Bronchial epithelial cell (primary cell): ENCODE results near the gene RAPGEF4. TPM values are rescaled to one million over a fixed set of nuclear protein-coding genes. Genes with fewer than 3 reads are reported as not detected.
"Not testable (repeated sequence)": the region's sequence is repeated elsewhere in the genome, so short reads cannot be mapped to it uniquely, and the experiment has no call there.

Source experiments
- DNase-seq: peaks from one replicate; pipeline ENCODE4 v3.0.0-alpha.2; 2010; ENCODE audit warnings: low read depth
- FAIRE-seq: peaks from 2 replicates; lab custom pipeline; 2011; peaks lifted over from hg19 to GRCh38; lab: Jason Lieb, UNC
- H3K27me3 ChIP-seq: 2 replicates; pipeline ENCODE4 v1.5.1; 2011; ENCODE audit warnings: low read length; ENCODE audit not compliant: control insufficient read depth, insufficient read depth
- H3K36me3 ChIP-seq: 2 replicates; pipeline ENCODE4 v1.5.1; 2011; ENCODE audit warnings: low read length; ENCODE audit not compliant: control insufficient read depth, insufficient read depth
- H3K4me3 ChIP-seq: 2 replicates; pipeline ENCODE4 v1.5.1; 2011; ENCODE audit warnings: mild to moderate bottlenecking, low read depth, low read length, control low read depth
- total RNA-seq: library from RNA; depleted of rRNA; stranded (reverse); fragments of >200 nt; gene quantifications from 2 replicates; pipeline ENCODE4 v1.2.1, GENCODE V29; 2014
- TF ChIP-seq, protein P1 (sequence below): IDR thresholded peaks from 2 replicates; pipeline ENCODE4 v1.5.1; 2011; ENCODE audit warnings: mild to moderate bottlenecking, moderate library complexity, low read length, control low read depth, inconsistent platforms; ENCODE audit not compliant: insufficient read depth, severe bottlenecking

RAPGEF4 gene
- total RNA-seq, 1 donor from 2014 or later, result 0.26 TPM

- DNase-seq (no peak), FAIRE-seq (no peak)
- no peaks in the 10 kb centered on the region for H3K27me3 ChIP-seq
- no peak overlapping the region for H3K4me3 ChIP-seq
- H3K36me3 ChIP-seq, result no peaks in the 10 kb centered on the region
- TF ChIP-seq, protein P1, sequence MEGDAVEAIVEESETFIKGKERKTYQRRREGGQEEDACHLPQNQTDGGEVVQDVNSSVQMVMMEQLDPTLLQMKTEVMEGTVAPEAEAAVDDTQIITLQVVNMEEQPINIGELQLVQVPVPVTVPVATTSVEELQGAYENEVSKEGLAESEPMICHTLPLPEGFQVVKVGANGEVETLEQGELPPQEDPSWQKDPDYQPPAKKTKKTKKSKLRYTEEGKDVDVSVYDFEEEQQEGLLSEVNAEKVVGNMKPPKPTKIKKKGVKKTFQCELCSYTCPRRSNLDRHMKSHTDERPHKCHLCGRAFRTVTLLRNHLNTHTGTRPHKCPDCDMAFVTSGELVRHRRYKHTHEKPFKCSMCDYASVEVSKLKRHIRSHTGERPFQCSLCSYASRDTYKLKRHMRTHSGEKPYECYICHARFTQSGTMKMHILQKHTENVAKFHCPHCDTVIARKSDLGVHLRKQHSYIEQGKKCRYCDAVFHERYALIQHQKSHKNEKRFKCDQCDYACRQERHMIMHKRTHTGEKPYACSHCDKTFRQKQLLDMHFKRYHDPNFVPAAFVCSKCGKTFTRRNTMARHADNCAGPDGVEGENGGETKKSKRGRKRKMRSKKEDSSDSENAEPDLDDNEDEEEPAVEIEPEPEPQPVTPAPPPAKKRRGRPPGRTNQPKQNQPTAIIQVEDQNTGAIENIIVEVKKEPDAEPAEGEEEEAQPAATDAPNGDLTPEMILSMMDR, result no peak
These were observed 298.5 kb downstream of the RAPGEF4 start for GRCh38 chr2:173034143-173034542.

DNA sequence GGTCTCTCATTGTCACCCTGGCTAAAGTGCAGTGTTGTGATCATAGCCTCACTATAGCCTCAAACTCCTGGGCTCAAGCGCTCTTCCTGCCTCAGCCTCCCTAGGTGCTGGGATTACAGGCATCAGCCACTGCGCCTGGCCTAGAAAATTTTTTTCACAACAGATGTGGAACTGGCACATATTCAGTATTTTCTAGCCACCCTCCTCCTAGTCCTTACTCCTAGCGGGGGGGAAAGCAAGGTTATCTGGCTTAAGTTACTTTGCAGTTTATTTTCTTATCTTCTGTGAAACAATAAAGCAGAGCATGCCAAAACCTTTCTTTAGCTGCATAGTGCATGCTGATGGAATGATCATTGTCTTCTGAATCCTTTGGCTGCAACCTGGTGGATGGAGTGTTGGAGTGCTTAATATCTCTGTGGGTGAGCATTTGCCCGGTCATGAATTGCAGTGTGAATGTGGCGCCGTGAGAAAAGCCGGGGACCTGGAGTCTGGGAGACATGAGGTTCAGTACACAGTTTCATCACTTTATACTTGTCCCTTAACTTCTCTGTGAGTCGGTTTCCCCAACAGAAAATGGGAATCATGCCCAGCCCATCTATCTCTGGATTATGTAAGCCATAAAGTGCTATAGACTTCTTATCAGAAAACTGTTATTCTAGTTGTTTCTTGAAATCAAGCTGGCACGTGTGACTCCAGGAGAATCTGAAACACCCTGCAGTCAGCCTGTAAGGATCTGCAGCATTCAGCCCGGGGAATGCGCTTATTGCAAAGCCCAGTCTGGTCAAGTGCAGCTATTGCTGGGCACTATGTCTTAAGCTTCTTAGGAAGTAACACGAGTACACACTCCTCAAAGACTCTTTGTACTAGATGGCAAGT lies 301.8 kb downstream of the RAPGEF4 start:
- FAIRE-seq, result no peak
- Histone ChIP-seq H3K36me3 (no peaks in the 10 kb centered on the region), H3K27me3 (no peaks in the 10 kb centered on the region), H3K4me3 (no peak overlapping the region)
- TF ChIP-seq, protein P1, result no peak
- DNase-seq, result no peak

DNA sequence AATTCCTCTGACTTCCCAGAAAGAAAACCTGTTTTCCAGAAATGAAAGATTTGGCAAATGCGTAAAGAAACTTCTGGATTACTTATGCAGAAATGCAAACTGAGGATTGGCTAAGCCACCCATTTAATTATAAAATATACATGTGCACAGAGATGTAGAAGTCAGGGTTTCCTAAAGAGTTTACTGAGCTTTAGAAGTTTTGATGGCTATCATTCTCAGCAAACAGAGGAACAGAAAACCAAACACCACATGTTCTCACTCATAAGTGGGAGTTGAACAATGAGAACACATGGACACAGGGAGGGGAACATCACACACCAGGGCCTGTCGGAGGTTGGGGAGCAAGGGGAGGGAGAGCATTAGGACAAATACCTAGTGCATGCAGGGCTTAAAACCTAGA lies 302.6 kb downstream of the RAPGEF4 start:
- H3K27me3 ChIP-seq, H3K36me3 ChIP-seq, FAIRE-seq: not testable (repeated sequence)

GRCh38 chr2:173040729-173041128 lies 305.1 kb downstream of the RAPGEF4 start:
- Histone ChIP-seq H3K36me3 (no peaks in the 10 kb centered on the region), H3K4me3 (no peak overlapping the region), H3K27me3 (no peaks in the 10 kb centered on the region)
- TF ChIP-seq, protein P1, result no peak
- DNase-seq (no peak), FAIRE-seq (no peak)

More for the DNA sequence above, 302.6 kb downstream of the RAPGEF4 start:
- H3K4me3 ChIP-seq, DNase-seq: not testable (repeated sequence)

DNA sequence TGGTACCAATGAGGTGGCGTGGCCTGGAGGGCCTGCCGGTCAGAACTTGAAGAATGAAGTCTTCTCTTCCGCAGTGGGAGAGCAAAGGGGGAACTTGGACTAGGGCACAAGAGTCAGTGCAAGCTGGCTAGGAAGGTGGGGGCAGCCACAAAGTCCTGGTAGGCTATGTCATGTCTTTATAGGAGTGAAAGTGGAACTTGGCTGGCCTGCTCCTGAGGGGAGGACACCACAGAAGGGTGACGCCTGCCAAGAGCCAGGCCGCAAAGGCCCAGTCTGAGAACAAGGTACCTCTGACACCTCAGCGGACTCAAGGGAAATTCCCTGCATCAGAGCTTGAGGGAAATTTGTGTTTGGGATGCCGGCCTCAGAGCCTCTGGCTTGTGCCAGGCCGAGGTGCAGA lies 307.8 kb downstream of the RAPGEF4 start:
- FAIRE-seq (no peak), DNase-seq (no peak)
- Histone ChIP-seq H3K27me3 (no peaks in the 10 kb centered on the region), H3K36me3 (no peaks in the 10 kb centered on the region), H3K4me3 (no peak overlapping the region)
- TF ChIP-seq, protein P1, result no peak

DNA sequence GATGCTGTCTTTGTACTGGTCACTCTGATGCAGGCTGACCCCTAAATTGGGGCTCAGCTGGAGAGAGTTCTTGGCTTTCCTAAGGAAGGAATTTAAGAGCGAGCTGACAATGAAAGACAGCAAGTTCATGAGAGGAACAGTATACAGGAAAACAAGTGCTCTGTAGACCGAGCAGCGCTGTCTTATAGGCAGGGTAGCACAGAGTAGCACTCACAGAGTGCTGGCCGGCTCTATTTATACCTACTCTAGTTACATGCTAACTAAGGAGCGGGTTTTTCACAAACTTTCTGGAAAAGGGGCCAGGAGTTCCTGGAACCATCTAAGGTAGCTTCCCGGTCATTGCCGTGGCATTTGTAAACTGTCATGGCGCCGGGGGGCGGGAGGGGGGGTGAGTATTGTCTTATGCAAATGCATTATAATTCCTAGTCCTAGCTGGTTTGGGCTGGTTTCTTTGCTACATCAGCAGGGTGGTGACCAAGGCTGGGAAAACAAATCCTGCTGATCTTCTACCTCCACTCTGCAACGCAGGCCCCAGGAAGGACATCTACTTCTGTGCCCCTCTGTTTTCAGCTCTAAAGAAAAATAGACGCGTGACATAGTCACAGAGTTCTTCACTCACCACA lies 308.4 kb downstream of the RAPGEF4 start:
- FAIRE-seq (no peak), DNase-seq (no peak)
- Histone ChIP-seq H3K4me3 (no peak overlapping the region), H3K36me3 (no peaks in the 10 kb centered on the region), H3K27me3 (no peaks in the 10 kb centered on the region)
- TF ChIP-seq, protein P1, result no peak
